GM21423 (cell line): ENCODE results near the gene PRKCD.
A peak's percentile ranks its signal among the peaks of the same experiment; 100 is the strongest.

Experiments used
- ATAC-seq: cut with Tn5 transposase; IDR thresholded peaks from one replicate; pipeline ENCODE4 v1.9.1; 2021; ENCODE audit warnings: mild to moderate bottlenecking, moderate library complexity; ENCODE audit not compliant: unreplicated experiment

PRKCD gene

GRCh38 chr3:53169832-53170324 is 8.9 kb downstream of the PRKCD start:
- no peak for ATAC-seq

DNA sequence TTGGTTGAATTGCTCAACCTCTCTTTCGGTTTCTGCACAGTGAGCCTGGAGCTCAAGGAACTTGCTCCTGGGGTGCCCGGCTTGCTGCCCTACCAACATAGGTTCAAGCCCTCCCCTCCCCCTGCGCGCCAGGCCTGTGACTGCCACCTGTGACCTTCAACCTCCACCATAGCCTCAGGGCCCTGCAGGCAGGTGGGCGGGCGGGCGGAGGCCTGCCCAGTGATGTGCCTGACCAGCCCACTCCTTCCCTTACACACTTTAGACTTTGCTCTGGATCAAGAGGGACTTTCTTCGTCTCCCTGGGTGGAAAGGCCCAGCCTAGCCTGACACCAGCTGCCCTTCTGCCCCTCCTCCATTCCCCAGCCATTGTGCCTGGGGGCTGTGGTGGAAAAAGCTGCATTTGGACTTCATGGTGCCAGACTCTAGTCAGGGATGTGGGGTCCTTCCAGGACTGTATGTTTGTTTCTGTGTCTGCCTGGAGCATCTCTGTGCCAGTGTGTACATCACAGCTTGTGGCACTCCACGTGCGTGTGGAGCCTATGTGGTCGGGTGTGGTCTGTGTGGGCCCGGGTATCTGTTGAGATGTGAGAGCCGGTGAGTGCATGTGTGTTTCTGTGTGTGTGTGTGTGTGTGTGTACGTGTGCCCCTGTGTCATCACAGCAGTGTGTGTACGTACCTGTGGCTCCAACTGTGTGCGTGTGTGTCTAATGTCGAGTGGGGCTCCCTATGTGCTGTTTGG is 9.5 kb downstream of the PRKCD start:
- ATAC-seq, result peak; percentile 49

DNA sequence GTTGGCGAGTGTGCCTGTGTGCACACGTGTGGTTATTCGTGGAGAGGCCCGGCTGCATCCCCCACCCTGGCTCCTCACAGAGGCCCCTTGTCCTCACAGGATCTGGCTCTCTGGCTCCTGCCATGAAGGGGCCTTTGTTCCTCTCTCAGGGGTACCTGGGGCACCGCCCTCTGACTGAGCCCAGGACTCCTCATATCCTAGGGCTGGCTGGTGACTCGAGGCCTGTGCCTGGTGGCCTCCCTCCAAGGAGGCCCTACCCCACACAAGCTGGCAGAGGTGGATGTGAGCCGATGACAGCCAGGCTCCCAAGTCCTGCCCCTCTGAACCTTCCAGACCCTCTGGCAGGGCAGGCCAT is 10.0 kb downstream of the PRKCD start:
- no peak for ATAC-seq

GRCh38 chr3:53171827-53172505 is 11.0 kb downstream of the PRKCD start:
- no peak for ATAC-seq

- no peak for ATAC-seq
These were observed 12.1 kb downstream of the PRKCD start for GRCh38 chr3:53173107-53173506.

DNA sequence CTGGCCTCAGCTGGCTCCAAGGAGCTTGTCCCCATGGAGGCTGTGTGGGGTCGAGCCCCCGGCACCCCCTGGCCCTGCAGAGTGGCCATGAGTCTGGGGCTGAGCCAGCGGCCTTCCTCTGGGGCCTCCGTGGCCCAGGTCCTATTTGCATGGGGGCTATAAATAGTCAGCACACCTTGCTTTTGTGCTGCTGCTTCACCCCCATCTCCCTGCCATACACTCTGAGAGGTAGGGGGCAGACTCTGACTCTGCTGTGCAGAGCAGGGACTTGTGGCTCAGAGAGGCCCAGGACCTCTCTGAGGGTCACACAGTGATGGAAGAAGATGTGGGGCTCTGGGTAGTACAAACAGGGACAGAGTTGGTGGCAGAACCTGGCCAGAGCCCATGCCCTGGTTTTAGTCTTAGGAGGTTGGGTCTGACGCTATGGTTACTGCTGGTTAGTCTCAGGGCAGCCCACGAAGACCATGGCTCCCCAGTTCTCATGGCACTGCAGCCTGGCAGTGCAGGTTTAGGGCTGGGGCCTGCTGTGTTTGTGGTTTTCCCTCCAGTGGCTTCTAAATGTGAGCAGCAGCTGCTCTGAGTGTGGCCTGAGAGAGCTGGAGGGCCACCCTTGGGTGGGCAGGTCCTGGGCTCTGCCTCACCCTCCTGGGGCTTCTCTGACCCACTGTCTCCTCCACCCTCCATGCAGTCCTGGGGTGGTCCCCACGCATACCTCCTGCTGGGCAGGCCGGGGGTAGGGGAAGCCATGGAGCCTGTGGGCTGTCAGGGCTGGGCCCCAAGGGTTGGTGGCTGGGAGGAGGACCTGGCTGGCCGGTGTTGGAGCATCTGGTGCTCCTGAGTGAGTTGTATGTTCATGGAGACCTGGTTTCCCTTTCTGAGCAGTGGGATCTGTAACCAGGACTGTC is 13.6 kb downstream of the PRKCD start:
- peak; percentile 48 for ATAC-seq

DNA sequence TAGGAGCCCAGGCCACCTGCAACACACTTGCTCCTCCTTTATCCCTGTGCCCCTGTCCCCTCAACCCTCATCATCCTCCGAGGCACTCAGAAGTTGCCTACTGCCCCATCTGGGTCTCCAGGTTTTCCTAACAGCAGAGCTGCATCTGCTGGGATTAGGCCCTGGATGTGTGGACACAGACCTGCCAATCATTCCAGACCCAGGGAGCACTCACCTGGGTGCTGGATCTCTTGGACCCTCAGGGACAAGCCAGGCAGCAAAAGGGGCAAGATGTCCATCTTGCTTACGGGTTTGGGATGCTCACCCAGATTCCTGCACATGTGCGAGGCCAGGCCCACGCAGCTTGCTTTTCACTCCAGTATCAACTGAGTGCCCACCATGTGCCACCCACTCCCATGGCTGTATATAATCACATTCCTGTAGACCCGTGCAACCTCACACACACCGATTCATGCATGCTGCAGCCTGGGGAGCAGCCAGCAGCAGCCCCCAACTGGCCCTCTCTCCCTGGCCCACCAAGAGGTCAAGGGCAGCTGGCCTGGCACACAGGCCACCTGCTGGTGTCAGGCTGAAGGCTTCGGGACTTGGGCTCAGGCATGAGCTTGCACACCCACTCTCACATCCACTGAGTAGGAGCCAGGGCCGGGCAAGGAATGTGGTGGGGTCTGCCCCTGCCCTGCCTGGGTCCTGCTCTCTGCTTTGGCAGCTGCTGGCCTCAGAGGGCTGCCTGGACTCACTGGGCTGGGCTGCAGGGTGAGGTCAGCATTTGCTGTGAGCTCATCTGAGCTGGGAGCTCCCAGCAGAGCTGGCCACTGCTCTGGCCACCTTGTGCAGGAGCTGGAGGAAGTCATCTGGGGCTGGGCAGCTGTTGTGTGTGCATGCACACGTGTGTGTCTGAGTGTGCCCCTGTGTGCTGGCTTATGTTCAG is 14.9 kb downstream of the PRKCD start:
- no peak for ATAC-seq

- no peak for ATAC-seq
These were observed 17.2 kb downstream of the PRKCD start for GRCh38 chr3:53178246-53178645.

DNA sequence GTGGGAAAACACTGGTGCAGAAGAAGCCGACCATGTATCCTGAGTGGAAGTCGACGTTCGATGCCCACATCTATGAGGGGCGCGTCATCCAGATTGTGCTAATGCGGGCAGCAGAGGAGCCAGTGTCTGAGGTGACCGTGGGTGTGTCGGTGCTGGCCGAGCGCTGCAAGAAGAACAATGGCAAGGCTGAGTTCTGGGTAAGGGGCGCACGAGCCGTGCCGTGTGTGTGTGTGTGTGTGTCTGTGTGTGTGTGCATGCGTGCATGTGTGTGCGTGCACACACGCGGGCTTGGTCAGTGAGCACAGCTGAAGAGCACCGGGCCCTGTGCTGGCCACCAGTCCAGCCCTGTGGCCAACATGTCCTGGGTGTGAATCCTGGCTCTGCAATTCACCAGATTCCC is 18.6 kb downstream of the PRKCD start:
- ATAC-seq, result no peak

DNA sequence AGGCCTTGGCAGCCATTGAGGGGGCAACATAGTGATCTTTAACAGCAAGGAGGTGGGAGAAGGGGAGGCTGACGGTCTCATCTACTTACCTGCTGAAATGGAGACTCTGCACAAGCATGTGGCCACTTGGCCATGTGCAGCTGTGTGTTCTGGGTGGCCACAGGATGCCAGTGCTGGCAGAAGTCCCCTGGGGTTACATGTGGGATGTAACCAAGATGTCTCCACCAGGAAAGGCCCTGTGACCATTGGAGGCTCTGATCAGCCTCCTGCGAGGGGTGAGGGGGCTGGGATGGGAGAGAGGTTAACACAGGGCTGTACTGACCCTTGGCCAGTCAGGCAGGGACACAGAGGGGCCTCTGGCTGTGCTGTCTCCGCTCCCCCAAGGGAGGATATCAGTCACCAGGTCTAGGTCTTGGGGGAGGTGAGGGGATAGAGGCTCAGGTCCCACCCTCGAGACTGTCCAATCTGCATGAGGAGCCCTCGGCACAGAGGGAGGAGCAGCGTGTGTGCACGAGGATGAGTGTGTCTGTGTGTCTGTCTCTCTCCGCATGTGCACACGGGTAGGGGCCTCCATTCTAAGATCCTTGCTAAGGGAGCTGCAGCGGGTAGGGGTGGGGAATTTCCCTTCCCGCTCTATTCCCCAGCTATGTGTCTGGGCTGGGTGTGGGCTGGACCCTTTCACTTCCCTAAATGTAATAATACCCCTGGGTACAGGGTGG is 19.5 kb downstream of the PRKCD start:
- ATAC-seq, result peak; percentile 93

- ATAC-seq, result peak; percentile 8
These were observed 20.0 kb downstream of the PRKCD start for GRCh38 chr3:53181024-53181371.

DNA sequence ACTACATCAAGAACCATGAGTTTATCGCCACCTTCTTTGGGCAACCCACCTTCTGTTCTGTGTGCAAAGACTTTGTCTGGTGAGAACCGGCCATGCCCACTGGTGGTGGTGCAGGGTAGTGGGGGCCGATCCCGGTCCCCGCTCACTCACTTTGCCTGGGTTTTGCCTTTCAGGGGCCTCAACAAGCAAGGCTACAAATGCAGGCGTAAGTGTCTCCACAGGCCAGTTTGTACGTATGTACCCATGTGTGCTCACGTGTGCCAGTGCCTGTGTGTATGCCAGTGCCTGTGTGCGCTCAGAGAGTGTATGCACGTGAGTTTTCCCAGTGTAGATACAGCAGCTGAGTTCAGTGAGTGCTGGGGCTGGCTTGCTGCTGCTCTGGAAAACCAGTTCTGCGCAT is 20.5 kb downstream of the PRKCD start:
- no peak for ATAC-seq

DNA sequence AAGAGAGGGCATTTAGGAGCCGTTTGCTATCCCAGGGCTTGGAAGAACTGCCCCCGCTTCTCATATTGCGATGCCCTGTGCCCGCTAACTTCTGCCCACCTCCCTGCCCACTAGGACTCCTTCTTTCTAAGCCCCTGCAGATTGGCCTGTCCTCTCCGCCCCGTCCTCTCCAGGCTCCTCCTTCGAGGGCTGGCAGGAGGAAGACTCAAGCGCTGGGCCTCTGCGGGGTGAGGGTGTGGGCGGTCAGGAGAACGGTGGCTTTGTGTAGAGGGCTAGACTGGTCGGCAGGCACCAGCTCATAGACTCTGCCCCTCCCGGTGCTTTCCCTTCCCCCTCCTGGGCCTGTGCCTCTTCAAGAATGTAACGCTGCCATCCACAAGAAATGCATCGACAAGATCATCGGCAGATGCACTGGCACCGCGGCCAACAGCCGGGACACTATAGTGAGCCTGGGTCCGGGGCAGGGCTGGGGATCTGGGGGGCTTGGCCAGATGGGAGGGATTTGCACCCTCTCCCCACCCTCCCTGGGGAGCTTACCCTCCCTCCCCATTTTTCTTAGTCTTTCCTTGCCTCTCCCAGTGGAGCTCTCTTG is 21.9 kb downstream of the PRKCD start:
- no peak for ATAC-seq

DNA sequence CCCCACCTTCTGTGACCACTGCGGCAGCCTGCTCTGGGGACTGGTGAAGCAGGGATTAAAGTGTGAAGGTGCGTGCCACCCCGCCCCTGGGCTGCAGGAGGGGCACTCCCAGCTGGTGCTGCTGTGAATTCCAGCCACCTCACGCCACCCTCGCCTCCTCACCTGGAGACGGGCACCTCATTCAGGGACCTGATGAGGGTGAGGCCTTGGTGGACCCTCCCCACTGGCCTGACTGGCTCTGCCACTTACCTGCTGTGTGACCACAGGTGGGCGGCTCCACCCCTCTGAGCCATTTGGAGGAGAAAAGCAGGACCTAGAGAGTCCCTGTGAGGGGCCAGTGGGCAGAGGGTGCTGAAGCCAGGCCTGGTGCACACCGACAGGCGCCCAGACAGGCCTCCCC is 22.5 kb downstream of the PRKCD start:
- no peak for ATAC-seq

DNA sequence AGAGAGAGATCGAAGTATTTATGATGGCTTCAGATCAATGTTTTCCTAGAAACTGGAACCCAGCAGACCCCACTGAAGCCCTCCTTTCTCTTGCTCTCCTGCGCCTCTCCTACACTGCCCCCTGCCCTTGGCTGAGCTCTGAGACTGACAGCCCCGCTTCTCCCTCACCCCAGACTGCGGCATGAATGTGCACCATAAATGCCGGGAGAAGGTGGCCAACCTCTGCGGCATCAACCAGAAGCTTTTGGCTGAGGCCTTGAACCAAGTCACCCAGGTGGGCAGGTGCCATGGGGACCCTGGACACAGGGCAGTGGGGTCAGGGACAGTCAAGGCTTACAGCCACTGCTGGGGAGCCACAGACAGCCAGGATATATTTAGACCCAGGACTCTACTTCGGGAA is 23.7 kb downstream of the PRKCD start:
- no peak for ATAC-seq

- ATAC-seq, result no peak
These were observed 24.9 kb downstream of the PRKCD start for GRCh38 chr3:53185761-53186465.

GRCh38 chr3:53186726-53187125 is 25.7 kb downstream of the PRKCD start:
- no peak for ATAC-seq

- ATAC-seq, result no peak
These were observed 26.4 kb downstream of the PRKCD start for GRCh38 chr3:53187430-53187829.

GRCh38 chr3:53188136-53188685 is 27.2 kb downstream of the PRKCD start:
- no peak for ATAC-seq
